ENCODE measurements around the gene GOLM1. TPM values are rescaled to one million over a fixed set of nuclear protein-coding genes. Genes with fewer than 3 reads are reported as not detected.

GOLM1 gene, protein sequence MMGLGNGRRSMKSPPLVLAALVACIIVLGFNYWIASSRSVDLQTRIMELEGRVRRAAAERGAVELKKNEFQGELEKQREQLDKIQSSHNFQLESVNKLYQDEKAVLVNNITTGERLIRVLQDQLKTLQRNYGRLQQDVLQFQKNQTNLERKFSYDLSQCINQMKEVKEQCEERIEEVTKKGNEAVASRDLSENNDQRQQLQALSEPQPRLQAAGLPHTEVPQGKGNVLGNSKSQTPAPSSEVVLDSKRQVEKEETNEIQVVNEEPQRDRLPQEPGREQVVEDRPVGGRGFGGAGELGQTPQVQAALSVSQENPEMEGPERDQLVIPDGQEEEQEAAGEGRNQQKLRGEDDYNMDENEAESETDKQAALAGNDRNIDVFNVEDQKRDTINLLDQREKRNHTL
- 61.2 and 65.8 TPM in 2 replicates for total RNA-seq

DNA sequence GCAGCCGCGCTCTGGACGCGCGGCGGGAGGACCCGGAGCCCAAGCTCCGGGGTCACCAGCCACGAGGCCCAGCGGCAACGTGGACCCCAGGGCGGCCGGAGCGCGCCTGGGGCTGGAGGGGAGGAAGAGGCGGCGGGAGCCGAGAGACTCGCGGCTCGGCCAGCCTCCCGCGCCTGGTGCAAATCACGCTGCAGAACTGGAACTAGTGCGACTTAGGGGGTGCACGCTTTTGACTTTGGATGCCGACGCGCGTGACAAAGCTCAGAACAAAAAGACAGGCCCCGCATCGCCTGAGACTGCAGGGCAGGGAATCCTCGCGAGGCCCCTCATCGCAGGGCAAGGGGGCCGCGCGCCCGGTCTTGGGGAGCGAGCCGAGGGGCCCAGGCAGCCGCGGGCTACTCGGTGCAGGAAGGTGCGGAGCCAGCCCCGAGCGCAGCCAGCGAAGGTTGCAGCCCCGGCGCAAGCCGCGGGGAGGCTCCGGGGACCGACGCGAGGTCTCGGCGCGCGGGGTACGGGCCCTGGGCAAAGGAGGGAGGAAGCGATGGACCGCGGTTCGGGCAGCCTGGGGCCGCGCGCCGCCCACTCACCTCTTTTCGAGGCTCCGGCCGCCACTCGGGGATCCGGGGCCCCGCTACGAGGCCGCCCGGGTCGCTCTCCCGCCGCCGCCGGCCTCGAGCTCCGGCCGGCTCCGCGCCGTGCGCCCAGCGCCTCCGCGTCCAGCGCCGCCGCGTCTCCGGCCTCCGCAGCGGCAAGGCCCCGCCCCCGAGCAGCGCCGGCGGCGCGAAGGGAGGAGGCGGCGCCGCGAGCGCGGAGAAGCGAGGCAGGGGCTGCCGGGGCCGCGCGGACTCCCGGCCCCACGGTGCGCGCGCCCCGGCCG, at the start of gene GOLM1:
Gene GOLM1 (minus strand): TSS at position 735 of the 877 bp plus-strand sequence. CDS start 20,238 bp downstream, outside the sequence.

Other genes starting within 250 kb of the GOLM1 start
- gene NAA35, start 158.4 kb downstream of the GOLM1 start, total RNA-seq, result 12.1 and 14.3 TPM in 2 replicates
- not detected in 2 replicates for gene C9orf153, start 160.1 kb upstream of the GOLM1 start, total RNA-seq
- gene ISCA1, start 183.0 kb upstream of the GOLM1 start, total RNA-seq, result 28.7 and 34.9 TPM in 2 replicates